HUES64 (cell line): ENCODE results near the gene FJX1.
"Not testable (repeated sequence)": the region's sequence is repeated elsewhere in the genome, so short reads cannot be mapped to it uniquely, and the experiment has no call there.

Experiments used
- H3K27ac ChIP-seq: 2 replicates; pipeline ENCODE4 v1.7.0; 2013; ENCODE audit warnings: low read depth, low read length, inconsistent platforms
- H3K27me3 ChIP-seq: 2 replicates; pipeline ENCODE4 v1.6.1; 2013; ENCODE audit warnings: mild to moderate bottlenecking, low read length; ENCODE audit not compliant: insufficient read depth
- H3K36me3 ChIP-seq: 2 replicates; pipeline ENCODE4 v1.6.1; 2013; ENCODE audit warnings: mild to moderate bottlenecking, low read length; ENCODE audit not compliant: insufficient read depth
- H3K4me1 ChIP-seq: 2 replicates; pipeline ENCODE4 v1.6.1; 2013; ENCODE audit warnings: mild to moderate bottlenecking, low read length, moderate library complexity; ENCODE audit not compliant: insufficient read depth
- H3K4me3 ChIP-seq: 2 replicates; pipeline ENCODE4 v1.5.1; 2013; ENCODE audit warnings: mild to moderate bottlenecking, low read length, moderate library complexity
- H3K9ac ChIP-seq: 2 replicates; pipeline ENCODE4 v1.6.1; 2013; ENCODE audit warnings: mild to moderate bottlenecking, low read depth, low read length
- H3K9me3 ChIP-seq: 2 replicates; pipeline ENCODE4 v1.6.1; 2013; ENCODE audit warnings: low read depth, low read length; ENCODE audit not compliant: insufficient read depth
- WGBS: fragments of 150-250, 120-280 bp; methylation state at CpG from one replicate; pipeline ENCODE4 v1.1.7; 2013; ENCODE audit warnings: missing lambda C conversion rate; 5-methylcytosine and 5-hydroxymethylcytosine counted together

FJX1 gene

GRCh38 chr11:35633827-35634423 lies 15.7 kb downstream of the FJX1 start:
- Histone ChIP-seq H3K36me3 (no peaks in the 10 kb centered on the region), H3K4me1 (no peaks in the 10 kb centered on the region), H3K9ac (no peak overlapping the region), H3K27ac (no peak overlapping the region), H3K4me3 (no peak overlapping the region), H3K27me3 (no peaks in the 10 kb centered on the region), H3K9me3 (no peaks in the 10 kb centered on the region)
- whole genome bisulfite sequencing, result 94% methylated on average over 4 of the region's 4 CpGs

GRCh38 chr11:35635933-35636332 lies 17.7 kb downstream of the FJX1 start:
- WGBS, result 93% methylated on average over 6 of the region's 6 CpGs
- Histone ChIP-seq H3K27ac (no peak overlapping the region), H3K4me1 (0 out of 2 replicates have a peak, but pooled peaks cover 4% of the 10 kb centered on the region), H3K9ac (no peak overlapping the region), H3K36me3 (no peaks in the 10 kb centered on the region), H3K9me3 (no peaks in the 10 kb centered on the region), H3K27me3 (no peaks in the 10 kb centered on the region), H3K4me3 (no peak overlapping the region)

GRCh38 chr11:35639591-35640179 lies 21.4 kb downstream of the FJX1 start:
- no peak overlapping the region for H3K4me3 ChIP-seq
- no peaks in the 10 kb centered on the region for H3K9me3 ChIP-seq
- H3K36me3 ChIP-seq, result no peaks in the 10 kb centered on the region
- WGBS, result 79% methylated on average over 9 of the region's 9 CpGs
- no peak overlapping the region for H3K27ac ChIP-seq
- H3K27me3 ChIP-seq, result no peaks in the 10 kb centered on the region
- no peak overlapping the region for H3K9ac ChIP-seq
- peaks cover 8% of the 10 kb centered on the region; the same call in 1 of the 2 replicates for H3K4me1 ChIP-seq

- Histone ChIP-seq H3K9me3 (no peaks in the 10 kb centered on the region), H3K9ac (no peak overlapping the region), H3K36me3 (no peaks in the 10 kb centered on the region), H3K27ac (no peak overlapping the region), H3K27me3 (no peaks in the 10 kb centered on the region), H3K4me3 (no peak overlapping the region), H3K4me1 (peaks cover 8% of the 10 kb centered on the region; the same call in 1 of the 2 replicates)
- 90% methylated on average over 6 of the region's 6 CpGs for WGBS
These were observed 23.1 kb downstream of the FJX1 start for GRCh38 chr11:35641171-35641897.

- Histone ChIP-seq H3K4me3 (no peak overlapping the region), H3K27me3 (no peaks in the 10 kb centered on the region), H3K9me3 (no peaks in the 10 kb centered on the region), H3K36me3 (no peaks in the 10 kb centered on the region), H3K27ac (no peak overlapping the region), H3K9ac (no peak overlapping the region), H3K4me1 (peaks cover 8% of the 10 kb centered on the region; the same call in 1 of the 2 replicates)
- 92% methylated on average over 3 of the region's 3 CpGs for WGBS
These were observed 23.7 kb downstream of the FJX1 start for GRCh38 chr11:35641964-35642363.

- no peak overlapping the region for H3K9ac ChIP-seq
- H3K27me3 ChIP-seq, result peaks cover 23% of the 10 kb centered on the region
- H3K9me3 ChIP-seq, result no peaks in the 10 kb centered on the region
- H3K27ac ChIP-seq, result no peak overlapping the region
- H3K4me1 ChIP-seq, result no peaks in the 10 kb centered on the region
- no peaks in the 10 kb centered on the region for H3K36me3 ChIP-seq
- 87% methylated on average over 7 of the region's 8 CpGs for WGBS
- H3K4me3 ChIP-seq, result no peak overlapping the region
These were observed 29.3 kb downstream of the FJX1 start for GRCh38 chr11:35647421-35648093.

- Histone ChIP-seq H3K36me3 (no peaks in the 10 kb centered on the region), H3K9me3 (no peaks in the 10 kb centered on the region), H3K27ac (no peak overlapping the region), H3K4me1 (peaks cover 8% of the 10 kb centered on the region), H3K27me3 (peaks cover 38% of the 10 kb centered on the region), H3K4me3 (no peak overlapping the region), H3K9ac (no peak overlapping the region)
- WGBS, result 84% methylated on average over 1 of the region's 1 CpG
These were observed 31.7 kb downstream of the FJX1 start for GRCh38 chr11:35650006-35650405.

- Histone ChIP-seq H3K4me3 (no peak overlapping the region), H3K9me3 (no peaks in the 10 kb centered on the region), H3K27me3 (peaks cover 43% of the 10 kb centered on the region), H3K9ac (no peak overlapping the region), H3K36me3 (no peaks in the 10 kb centered on the region), H3K4me1 (peaks cover 13% of the 10 kb centered on the region), H3K27ac (no peak overlapping the region)
- WGBS, result 92% methylated on average over 4 of the region's 4 CpGs
These were observed 32.2 kb downstream of the FJX1 start for GRCh38 chr11:35650467-35650866.

GRCh38 chr11:35651263-35651662 lies 33.0 kb downstream of the FJX1 start:
- Histone ChIP-seq H3K27ac (no peak overlapping the region), H3K4me3 (no peak overlapping the region), H3K36me3 (no peaks in the 10 kb centered on the region), H3K9ac (no peak overlapping the region), H3K4me1 (peaks cover 20% of the 10 kb centered on the region), H3K9me3 (no peaks in the 10 kb centered on the region), H3K27me3 (peaks cover 50% of the 10 kb centered on the region)
- 92% methylated on average over 2 of the region's 3 CpGs for WGBS

GRCh38 chr11:35652786-35653185 lies 34.5 kb downstream of the FJX1 start:
- peaks cover 20% of the 10 kb centered on the region for H3K4me1 ChIP-seq

GRCh38 chr11:35654711-35655110 lies 36.5 kb downstream of the FJX1 start:
- no peaks in the 10 kb centered on the region for H3K9me3 ChIP-seq
- H3K9ac ChIP-seq, result no peak overlapping the region
- peaks cover 20% of the 10 kb centered on the region for H3K4me1 ChIP-seq
- peak overlapping the region; percentile 35; the same call in 1 of the 2 replicates for H3K4me3 ChIP-seq
- H3K27ac ChIP-seq, result no peak overlapping the region
- no peaks in the 10 kb centered on the region for H3K36me3 ChIP-seq
- WGBS, result 12% methylated on average over 6 of the region's 6 CpGs
- peaks cover 82% of the 10 kb centered on the region for H3K27me3 ChIP-seq

More at GRCh38 chr11:35652786-35653185, 34.5 kb downstream of the FJX1 start:
- H3K36me3 ChIP-seq, H3K9ac ChIP-seq, H3K4me3 ChIP-seq, H3K27ac ChIP-seq, H3K9me3 ChIP-seq: not testable (repeated sequence)
- peaks cover 66% of the 10 kb centered on the region for H3K27me3 ChIP-seq
- WGBS, result 91% methylated on average over 4 of the region's 5 CpGs
